Vagina (tissue), 2 donors: ENCODE measurements around the gene SUGCT.

ENCODE experiments used
- POLR2AphosphoS5 ChIP-seq, 2 donors: sonication (generic); formaldehyde crosslinking; IDR thresholded peaks; one replicate each; pipeline ENCODE4 v1.9.0; 2017; ENCODE audit warnings: antibody characterized with exemption in 2 of 2, mild to moderate bottlenecking in 2 of 2, low read depth in 1 of 2; ENCODE audit not compliant: insufficient read depth in 1 of 2
- TF ChIP-seq, protein P1 (sequence below), 3 experiments: fragments of 450-650 bp in 2 of 3; fragments of 200-600 bp in 1 of 3; sonication (generic) in 1 of 3; IDR thresholded peaks; one replicate each; pipeline ENCODE4 v1.5.1; 2017 to 2019; ENCODE audit warnings: antibody characterized with exemption in 3 of 3, mild to moderate bottlenecking in 2 of 3, moderate library complexity in 2 of 3

DNA sequence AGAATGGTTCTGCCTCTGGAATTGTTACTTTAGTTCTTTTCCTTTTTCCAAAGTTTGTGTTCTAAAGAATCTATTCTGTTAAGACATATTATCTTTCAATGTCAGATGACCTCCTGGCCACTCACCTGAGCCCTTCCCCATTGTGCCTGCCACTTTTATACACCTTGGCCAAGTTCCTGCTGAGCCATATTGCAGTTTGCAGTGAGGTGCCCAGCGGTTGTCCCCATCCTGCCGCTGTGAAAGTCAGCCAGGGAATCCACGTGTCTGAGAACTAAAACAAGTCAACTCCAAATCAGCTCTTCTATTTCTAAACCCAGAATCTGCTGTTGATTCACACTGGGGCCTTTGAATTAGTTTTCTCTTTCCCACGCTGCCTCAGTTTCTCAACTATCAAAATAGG is 641.1 kb downstream of the SUGCT start:
- TF ChIP-seq POLR2AphosphoS5 (IDR thresholded peaks at IDR 0.05; ENCODE audit: insufficient read depth in 1 of 2, low read depth in 1 of 2), result no peak
- TF ChIP-seq, protein P1, sequence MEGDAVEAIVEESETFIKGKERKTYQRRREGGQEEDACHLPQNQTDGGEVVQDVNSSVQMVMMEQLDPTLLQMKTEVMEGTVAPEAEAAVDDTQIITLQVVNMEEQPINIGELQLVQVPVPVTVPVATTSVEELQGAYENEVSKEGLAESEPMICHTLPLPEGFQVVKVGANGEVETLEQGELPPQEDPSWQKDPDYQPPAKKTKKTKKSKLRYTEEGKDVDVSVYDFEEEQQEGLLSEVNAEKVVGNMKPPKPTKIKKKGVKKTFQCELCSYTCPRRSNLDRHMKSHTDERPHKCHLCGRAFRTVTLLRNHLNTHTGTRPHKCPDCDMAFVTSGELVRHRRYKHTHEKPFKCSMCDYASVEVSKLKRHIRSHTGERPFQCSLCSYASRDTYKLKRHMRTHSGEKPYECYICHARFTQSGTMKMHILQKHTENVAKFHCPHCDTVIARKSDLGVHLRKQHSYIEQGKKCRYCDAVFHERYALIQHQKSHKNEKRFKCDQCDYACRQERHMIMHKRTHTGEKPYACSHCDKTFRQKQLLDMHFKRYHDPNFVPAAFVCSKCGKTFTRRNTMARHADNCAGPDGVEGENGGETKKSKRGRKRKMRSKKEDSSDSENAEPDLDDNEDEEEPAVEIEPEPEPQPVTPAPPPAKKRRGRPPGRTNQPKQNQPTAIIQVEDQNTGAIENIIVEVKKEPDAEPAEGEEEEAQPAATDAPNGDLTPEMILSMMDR (IDR thresholded peaks at IDR 0.05), result no peak
